HG03103 (cell line): ENCODE measurements around the gene POM121L12.

Source experiments
- ATAC-seq: cut with Tn5 transposase; IDR thresholded peaks from one replicate; pipeline ENCODE4 v1.9.1; 2021; ENCODE audit warnings: low read depth; ENCODE audit not compliant: unreplicated experiment

POM121L12 gene

GRCh38 chr7:53035499-53036412 lies at the start of gene POM121L12:
Gene POM121L12 (plus strand): TSS chr7:53035633. CDS start chr7:53035672, 39 bp downstream.
- ATAC-seq: no peak

GRCh38 chr7:52992001-52992400 lies 43.4 kb upstream of the POM121L12 start:
- no peak for ATAC-seq

GRCh38 chr7:52992479-52993162 lies 42.8 kb upstream of the POM121L12 start:
- ATAC-seq: no peak

GRCh38 chr7:52995676-52996075 lies 39.8 kb upstream of the POM121L12 start:
- ATAC-seq: no peak

- no peak for ATAC-seq
Measured at GRCh38 chr7:53001221-53001620, 34.2 kb upstream of the POM121L12 start.

GRCh38 chr7:53002389-53002788 lies 33.0 kb upstream of the POM121L12 start:
- no peak for ATAC-seq

- ATAC-seq: no peak
Measured at GRCh38 chr7:53003653-53004445, 31.6 kb upstream of the POM121L12 start.

GRCh38 chr7:53013925-53014324 lies 21.5 kb upstream of the POM121L12 start:
- ATAC-seq: no peak

GRCh38 chr7:53015463-53015862 lies 20.0 kb upstream of the POM121L12 start:
- ATAC-seq: no peak

GRCh38 chr7:53022893-53023292 lies 12.5 kb upstream of the POM121L12 start:
- ATAC-seq: no peak

- no peak for ATAC-seq
Measured at GRCh38 chr7:53048638-53049037, 13.2 kb downstream of the POM121L12 start.

GRCh38 chr7:53050433-53050832 lies 15.0 kb downstream of the POM121L12 start:
- no peak for ATAC-seq

GRCh38 chr7:53059591-53059990 lies 24.2 kb downstream of the POM121L12 start:
- no peak for ATAC-seq

- ATAC-seq: no peak
Measured at GRCh38 chr7:53060066-53060465, 24.6 kb downstream of the POM121L12 start.

GRCh38 chr7:53062796-53063195 lies 27.4 kb downstream of the POM121L12 start:
- ATAC-seq: no peak

GRCh38 chr7:53068673-53069072 lies 33.2 kb downstream of the POM121L12 start:
- no peak for ATAC-seq

GRCh38 chr7:53070883-53071282 lies 35.5 kb downstream of the POM121L12 start:
- no peak for ATAC-seq
